NT2/D1 (cell line): ENCODE data around the gene TNFSF9.

Experiments used
- SUZ12 ChIP-seq: IDR thresholded peaks from 2 replicates; pipeline ENCODE4 v1.6.1; 2011; ENCODE audit not compliant: insufficient read length, insufficient read depth; ENCODE audit errors: extremely low read depth
- YY1 ChIP-seq: IDR thresholded peaks from 2 replicates; pipeline ENCODE4 v1.6.1; 2011; ENCODE audit not compliant: insufficient read length, insufficient read depth

- no peak for TF ChIP-seq SUZ12
- no peak for TF ChIP-seq YY1
Measured at GRCh38 chr19:6568010-6568526, 37.2 kb downstream of the TNFSF9 start.
